ENCODE measurements around the gene GRIFIN.
A peak's percentile ranks its signal among the peaks of the same experiment; 100 is the strongest.
"Not testable (repeated sequence)": the region's sequence is repeated elsewhere in the genome, so short reads cannot be mapped to it uniquely, and the experiment has no call there.

The GRIFIN gene

DNA sequence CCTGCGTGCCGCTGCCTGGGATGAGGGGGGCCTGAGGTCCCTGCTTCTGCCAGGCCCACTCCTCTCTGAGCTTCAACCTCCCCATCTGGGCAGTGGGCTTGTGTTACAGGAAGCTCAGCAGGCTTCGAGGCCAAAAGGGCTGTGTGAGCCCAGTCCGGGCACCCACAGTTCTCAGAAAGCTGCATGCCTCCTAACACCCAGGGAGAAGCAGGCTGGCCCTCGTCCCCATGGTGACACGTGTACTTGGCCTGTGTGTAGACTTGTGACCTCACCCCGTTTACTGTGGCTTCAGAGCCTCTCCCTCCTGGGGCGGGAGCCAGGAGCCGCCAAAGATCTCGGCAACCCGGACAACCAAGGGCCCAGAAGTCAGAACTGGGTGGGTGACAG is 2.2 kb upstream of the GRIFIN start:
- no peak for DNase-seq (ENCODE audit: low read depth)

DNA sequence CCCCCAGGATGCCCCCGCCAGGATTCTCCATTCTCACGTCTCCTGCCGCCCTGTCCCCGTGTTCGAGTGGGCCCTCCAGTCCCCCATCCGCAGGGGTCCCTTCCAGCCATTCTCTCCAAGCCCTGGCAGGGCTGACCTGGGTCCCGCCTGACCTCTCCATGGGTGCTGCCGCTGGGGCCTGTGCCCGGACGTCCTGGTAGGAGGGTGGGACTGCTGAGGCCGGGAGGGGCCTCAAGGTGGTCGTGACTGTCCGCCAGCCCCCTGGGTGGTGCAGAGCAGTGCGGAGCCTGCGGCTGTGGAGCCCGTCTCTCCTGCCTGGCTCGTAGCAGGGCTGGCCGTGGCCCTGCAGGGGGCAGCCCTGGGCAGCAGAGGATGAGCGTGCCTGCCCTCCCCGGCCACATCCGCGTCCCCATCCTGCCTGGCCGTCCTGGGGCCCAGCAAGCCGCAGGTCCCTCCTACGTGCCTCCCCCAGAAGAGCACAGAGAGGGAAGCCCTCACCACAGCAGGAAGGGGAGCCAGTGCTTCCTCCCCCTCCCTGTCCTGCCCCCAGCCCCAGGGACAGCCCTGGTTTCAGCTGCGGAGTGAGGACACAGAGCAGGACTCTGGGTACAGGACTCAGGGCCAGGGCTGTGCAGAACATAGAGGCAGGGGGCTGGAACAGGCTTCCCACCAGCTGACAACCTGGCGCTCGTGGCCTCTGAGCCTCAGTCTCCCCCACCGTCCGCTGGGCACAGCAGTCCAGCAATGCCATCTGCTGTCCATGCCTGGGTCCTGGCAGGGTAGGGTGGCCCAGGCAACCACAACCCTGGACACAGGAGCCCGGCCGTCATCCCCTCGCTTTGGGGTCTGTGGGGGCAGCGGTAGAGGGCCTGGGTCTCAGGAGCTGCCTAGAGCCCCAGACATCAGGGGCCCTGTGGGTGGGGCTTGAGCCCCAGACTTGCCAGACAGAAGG is 1.5 kb upstream of the GRIFIN start:
- peak; percentile 59 for DNase-seq (ENCODE audit: low read depth)

DNA sequence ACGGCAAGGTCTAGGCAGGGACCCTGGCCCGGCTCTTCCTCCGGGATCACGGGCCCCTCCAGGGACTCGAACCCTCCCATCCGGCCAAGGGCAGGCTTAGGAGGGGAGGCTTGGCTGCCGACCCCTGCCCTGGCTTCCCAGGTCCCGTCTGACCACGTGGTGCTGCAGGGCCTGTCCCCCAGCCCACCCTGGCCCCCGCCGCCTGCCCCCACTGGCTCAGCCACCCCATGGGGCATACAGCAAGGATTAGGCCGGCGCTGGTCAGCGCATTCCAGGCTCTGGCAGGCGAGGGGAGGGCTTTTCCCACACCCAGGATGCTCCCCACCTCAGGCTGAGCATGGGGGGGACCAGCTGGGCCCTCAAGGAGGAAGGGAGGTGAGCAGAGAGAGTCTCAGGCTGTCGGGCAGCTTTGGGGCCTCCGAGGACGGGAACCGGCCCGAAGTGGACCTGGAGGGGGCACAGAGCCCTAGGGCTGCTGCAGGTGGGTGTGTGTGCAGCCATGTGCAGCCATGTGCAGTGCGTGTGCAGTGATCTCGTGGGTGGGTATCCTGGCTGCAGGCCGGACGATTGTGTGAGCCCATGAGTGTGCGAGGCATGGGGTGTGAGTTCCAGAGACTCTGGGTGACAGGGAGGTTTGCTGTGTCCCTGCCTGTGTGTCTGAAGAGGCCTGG is 713 bp upstream of the GRIFIN start:
- no peak for DNase-seq (ENCODE audit: low read depth)

DNA sequence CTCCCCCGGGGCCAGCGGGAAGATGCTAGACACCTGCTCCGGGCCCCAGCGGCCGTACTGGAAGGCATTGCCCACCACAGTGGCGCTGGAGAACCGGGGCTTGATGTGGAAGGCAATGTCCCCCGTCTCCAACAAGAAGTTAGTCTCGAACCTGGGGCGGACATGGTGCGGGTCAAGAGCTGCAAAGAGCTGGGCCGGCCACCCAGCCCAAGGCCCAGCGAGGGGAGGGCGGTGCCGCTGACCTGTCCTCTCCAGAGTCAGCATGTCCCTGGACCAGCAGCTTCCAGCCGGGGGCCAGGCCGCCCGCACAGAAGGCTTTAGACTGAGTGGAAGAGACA is 551 bp downstream of the GRIFIN start:
- DNase-seq (ENCODE audit: low read depth) = no peak

DNA sequence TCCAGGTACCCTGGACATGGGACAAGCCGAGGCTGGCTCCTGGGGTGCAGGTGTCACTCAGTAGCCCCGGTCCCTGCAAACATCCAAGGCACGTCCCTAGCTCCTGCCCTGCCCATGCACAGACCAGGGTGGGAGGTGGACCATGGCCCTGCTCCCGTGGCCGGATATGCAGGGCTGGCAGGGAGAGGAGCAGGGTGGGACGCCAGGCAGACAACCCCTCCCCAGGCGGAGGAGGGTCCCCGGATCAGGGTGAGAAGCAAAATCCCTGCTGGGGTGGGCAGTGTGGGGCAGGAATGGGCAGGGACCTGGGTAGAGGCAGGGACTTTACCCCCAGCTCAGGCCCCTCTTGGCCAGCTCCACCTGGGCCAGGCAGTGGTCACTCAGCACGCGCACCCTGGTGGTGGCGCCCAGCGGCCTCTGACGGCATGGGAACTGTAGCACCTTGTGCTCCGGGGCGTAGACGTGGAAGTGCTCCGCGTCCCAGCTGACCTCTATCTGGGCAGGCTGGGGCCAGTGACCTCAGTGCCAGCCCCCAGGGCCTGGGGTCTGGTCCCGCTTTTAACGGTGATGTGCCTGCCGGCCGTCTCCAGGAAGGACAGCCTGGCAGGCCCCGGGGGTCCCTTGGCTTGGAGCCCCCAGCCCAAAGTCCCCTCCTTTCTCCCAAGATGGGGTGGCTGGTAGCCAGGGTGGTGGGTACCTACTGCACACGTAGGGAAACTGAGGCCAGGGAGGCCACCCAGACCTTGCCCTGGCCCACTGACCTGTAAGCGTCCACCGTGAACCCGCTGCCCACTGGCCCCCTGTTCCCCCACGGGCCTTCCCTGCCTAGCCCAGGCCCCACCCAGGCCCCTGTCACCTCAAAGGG is 1.2 kb downstream of the GRIFIN start:
- DNase-seq (ENCODE audit: low read depth) = no peak

DNA sequence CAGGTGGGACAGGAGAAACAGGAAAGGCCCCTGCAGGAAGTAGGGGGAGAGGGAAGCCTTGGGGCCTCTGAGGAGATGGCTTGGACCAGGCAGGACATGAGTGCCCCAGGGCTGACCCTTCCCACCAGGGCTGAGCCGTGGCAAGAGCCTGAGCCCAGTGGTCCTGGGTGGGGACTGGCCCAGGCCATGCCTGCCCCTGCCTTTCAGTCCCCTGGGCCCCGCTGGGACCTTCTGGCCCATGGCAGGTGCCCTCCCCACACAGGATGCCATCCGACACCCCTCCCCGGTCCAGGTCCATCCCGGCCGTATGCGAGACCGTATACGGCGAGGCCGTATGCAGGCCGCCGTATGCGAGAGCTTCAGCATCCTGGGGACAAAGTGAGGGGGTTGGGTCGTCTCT is 2.0 kb downstream of the GRIFIN start:
- DNase-seq (ENCODE audit: low read depth) = no peak

DNA sequence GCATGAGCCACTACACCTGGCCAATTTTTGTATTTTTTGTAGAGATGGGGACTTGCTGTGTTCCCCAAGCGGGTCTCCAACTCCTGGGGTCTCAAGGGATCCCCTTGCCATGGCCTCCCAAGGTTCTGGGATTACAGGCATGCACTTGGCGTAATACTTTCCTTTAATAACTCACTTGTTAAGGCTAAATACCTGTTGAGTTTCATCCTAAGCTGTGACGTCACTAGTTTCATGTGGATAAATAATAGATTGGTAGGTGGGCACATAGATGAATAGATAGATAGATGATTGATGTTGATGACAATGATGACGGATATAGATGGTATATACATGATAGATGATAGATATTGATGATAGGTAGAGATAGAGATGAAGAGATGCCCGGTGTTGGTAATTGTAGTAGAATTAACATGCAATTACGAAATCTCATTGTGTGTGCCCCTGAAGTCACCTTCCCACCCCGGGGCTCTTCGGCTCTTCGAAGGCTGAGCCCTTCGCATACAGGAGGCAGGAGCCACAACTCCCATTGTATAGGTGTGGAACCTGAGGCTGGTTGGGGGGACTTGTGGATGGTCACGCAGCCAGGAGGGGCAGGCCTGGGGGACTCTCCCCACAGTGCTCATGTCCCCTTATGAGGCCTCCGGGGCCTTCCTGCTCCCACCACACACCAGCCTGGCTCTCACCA is 2.6 kb downstream of the GRIFIN start:
- DNase-seq (ENCODE audit: low read depth) = no peak

DNA sequence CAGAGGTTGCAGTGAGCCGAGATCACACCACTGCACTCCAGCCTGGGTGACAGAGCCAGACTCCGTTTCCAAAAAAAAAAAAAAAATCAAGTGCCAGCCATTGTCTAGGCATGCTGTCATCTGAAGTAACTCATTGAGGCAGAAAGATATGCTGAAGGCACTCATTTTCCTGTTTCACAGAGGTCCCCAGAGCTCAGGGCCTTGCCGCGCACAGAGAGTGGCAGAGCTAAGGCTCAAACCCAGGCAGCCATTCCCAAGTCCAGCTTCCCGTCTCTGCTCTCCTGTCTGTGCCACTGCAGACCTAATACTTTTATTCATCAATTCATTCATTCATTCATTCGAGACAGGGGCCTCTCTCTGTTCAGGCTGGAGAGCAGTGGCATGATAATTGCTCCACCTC is 3.5 kb downstream of the GRIFIN start:
- DNase-seq (ENCODE audit: low read depth) = no peak

DNA sequence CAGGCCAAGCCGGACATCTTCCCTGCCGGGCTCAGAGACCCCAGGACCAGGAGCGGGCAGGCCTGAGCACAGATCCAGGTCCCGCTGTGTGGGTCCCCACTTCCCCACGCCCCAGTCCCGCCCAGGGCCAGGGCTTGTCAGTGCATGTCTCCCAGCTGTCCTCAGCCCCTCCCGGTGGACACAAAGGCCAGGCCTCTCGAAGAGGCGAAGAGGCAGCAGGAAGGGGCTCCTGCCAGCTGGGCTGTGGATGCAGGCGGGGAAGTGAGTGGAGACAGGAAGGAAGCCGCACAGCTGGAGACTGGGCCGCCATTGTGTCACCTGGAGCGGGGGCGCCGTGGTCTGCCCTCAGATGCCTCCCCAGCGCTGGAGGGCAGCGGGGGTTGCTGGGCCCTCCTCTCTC is 4.8 kb downstream of the GRIFIN start:
- DNase-seq (ENCODE audit: low read depth) = no peak

DNA sequence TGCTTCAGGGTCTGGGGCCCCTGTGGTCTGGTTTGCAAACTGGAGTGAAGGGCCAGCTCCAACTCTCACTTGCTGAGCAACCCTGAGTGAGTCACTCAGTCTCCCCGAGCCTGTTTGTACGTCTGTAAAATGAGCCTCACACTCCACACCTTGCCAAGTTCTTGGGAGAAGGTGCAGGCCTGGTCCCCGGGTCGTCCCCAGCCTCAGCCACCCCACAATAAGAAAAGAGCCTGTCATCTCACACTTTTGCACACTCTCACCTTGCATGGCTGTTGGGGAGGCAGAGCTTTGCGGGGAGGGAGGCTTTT is 5.2 kb downstream of the GRIFIN start:
- DNase-seq (ENCODE audit: low read depth) = no peak

DNA sequence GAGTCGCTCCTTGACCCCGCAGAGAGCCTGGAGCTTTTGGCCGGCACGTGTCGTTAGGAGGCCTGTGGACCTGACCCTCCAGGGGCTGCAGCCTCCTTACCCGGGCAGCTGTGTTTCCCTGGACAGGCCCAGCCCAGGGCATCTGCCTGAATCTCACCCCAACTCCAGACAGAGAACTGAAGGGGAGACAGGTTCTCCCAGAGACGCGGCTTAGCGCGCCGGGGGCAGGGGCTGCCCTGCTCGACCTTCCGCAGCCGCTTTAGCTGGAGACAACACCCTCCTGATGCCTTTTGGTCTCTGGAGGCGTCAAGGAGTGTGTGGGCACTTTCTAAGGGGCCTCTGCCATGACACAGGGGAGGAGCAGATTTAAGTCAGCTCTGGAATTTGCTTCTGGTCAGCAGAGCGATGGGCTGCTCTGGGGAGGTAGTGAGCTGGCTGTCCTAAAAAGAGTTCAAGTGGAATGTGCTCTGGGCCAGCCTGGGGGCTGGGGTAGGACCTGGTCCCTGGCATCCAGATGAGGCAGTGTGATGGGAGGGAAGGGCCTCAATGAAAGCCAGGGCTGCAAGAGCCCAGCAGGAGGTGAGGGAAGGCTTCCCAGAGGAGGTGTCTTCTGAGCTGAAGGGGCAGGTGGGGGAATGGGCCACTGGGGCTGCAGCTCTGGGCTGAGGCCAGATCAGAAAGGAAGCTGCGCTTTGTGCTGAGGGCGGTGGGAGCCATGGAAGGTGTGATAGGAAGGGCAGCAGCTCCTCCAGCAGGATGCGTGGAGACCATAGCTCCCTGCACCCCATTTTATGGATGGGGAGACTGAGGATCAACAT is 5.8 kb downstream of the GRIFIN start:
- DNase-seq (ENCODE audit: low read depth) = no peak

DNA sequence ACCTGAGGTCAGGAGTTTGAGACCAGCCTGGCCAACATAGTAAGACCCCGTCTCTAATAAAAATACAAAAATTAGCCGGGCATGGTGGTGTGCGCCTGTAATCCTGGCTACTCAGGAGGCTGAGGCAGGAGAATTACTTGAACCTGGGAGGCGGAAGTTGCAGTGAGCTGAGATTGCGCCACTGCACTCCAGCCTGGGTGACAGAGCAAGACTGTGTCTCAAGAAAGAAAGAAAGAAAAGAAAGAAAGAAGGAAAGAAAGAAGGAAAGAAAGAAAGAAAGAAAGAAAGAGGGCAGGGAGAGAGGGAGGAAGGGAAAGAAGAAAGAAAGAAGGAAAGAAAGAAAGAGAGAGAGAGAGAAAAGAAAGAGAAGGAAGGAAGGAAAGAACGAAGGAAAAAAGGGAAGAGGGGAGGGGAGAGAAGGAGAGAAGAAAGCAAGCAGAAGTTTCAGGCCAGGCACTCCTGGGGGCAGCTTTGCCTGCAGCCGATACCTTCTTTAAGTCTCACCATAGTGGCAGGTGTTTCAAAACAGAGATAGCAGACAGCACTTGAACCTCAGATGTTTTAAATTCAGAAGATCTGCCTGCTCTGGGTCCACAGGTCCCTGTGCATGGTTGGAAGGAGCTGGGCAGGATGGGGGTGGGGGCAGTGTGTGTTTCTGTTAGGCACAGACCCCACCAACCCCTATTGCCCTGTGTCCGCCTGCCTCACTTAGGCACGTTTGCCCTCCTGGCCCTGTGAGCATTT is 6.6 kb downstream of the GRIFIN start:
- not testable (repeated sequence) for DNase-seq (ENCODE audit: low read depth)

DNA sequence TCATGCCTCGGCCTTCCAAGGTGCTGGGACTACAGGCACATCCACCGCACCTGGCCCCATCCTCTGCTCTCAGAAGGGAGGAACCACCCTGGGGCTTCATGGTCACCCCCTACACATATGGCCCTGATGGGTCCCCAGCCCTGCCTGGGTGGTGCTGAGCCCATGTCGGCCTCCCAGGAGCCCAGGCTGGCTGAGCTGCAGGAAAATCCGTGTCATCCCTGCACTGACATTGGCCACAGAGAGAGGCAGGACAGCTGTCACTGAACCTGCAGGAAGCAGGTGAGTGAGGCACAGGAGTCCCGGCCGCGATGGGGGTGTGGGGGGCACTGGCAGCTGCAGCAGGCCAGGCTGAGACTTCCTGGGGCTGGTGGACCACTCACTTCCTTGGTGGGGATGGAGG is 8.0 kb downstream of the GRIFIN start:
- no peak for DNase-seq (ENCODE audit: low read depth)

DNA sequence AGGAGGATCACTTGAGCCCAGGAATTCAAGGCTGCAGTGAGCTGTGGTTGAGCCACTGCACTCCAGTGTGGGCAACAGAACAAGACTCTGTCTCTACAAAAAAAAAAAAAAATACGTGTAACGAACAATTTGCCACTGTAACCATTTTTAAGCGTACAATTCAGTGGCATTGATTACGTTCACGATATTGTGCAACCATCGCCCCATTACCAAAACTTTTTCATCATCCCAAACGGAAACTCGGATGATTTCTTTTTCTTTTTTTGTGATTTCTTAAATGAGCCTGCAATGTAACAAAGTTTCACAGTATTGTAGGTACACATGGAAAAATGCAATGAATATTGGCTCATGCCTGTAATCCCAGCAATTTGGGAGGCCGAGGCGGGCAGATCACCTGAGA is 9.5 kb downstream of the GRIFIN start:
- DNase-seq (ENCODE audit: low read depth) = no peak

DNA sequence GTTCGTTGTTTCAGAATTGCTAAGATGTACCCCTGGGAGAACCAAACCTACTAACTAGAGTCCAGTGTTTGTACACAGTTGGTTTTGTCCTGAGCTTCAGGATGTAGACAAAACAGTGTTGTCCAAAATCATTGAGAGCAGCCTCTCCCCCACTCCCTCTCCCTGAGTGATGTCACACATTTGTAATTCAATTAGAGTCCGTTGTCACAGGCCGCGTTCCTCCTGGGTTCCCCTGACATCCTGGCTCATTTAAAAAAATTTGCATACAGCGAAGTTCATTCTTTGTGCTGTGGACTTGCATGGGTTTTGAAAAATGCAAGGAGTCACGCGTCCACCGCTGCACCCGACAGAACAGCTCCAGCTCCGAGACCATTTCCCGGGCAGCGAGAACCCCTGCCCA is 10.3 kb downstream of the GRIFIN start:
- DNase-seq (ENCODE audit: low read depth) = no peak

DNA sequence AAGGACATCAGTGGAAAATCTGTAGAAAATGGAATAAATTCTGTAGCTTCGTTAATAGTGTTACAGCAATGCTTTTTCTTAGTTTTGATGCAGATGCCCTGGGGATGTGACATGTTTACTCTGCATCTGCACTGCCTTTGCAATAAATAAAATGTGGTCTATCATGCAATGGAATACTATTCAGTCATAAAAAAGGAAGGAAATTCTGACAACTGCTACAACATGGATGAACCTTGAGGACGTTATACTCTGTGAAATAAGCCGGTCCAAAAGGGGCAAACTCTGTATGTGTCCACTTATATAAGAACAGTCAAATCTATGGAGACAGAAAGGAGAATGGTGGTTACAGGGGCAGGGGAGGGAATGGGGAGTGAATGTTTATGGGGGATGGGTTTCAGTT is 13.5 kb downstream of the GRIFIN start:
- no peak for DNase-seq (ENCODE audit: low read depth)

DNA sequence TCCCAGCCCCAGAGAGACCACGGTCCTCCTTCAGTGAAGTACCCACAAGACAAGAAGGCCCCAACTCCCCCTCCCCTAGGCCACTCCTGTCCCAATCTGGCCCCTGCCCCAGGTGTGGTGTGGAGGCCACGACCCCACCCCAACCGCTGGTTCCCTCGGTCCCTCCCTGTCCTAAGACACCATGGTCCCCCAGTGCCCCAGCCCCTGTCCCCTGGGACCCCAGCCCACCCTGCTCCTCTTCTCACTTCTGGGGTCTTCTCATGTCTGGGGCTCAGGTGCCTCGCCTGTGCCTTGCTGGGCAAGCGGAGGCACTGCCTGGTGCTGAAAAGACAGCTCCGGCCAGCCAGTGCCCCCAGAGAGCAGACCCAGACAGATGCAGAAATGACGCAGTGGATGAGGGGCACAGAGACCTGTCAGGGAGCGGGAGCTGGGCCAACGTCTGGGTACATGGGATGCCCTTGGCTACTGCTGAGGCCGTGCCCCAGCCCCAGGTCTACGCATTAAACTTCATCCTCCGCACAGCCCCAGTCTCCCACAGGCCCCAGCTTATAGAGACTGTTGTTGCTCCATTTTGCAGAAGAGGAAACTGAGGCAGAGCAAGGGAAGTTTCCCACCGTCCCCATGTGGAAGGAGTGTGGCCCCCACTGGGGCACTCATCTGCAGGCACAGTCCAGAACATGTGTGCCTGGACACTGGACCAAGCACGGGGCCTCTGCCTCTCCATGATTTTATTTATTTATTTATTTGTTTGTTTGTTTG is 14.8 kb downstream of the GRIFIN start:
- DNase-seq (ENCODE audit: low read depth) = no peak

DNA sequence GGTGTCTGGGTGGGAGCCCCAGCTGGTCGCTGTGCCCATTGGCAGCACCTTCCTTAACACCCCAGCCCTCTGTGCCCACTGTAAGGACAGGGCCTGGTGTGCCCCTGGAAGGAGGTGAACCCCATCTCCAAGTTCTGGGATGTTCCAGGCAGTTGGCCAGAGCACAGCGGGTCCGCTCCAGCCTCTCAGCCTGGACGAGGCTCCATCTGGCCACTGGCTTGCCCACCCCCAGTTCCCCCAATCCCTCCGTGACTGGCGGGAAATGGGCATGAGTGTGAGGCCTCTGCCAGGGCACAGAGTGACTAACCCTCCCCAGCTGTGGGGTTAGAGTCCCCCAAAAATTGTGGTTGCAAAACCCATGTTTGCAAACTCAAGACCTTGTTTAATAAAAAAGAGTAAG is 15.6 kb downstream of the GRIFIN start:
- no peak for DNase-seq (ENCODE audit: low read depth)

DNA sequence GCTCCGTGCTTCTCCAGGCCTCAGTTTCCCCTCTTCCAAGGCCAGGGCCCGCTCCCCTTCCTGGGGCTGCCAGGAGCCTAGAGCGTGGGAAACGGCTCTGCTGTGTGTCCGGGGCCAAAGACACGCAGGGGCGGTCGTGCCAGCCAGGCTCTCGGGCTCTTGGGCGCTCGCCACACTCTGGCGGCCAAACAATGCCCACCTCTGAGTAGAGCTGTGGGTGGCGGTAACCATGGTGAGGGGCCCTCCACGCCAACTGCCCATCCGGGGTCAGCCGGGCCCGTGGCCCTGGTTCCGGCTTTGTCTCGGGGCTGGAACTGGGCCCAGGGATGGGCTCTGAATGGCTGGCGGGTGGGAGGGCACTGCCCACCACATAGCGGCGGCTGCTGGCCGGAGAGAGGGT is 16.0 kb downstream of the GRIFIN start:
- DNase-seq (ENCODE audit: low read depth) = no peak

DNA sequence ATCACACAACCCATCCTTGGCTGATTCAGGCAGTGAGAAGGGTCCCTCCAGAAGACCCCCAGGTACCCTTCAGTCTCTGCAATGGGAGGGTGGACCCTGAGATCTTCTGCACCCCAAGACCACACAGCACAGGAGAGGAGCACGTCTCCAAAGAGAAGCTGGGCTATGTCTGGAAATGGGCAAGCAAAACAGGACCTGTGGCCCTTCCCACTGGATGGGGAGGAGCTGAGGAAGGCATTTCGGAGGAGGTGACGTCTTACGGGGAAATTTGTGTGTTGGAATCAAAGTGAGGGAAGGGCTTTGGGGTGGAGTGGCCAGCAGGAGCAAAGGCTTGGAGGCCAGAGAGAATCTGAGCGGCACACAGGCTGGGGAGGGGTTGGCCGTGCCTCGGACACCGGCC is 16.5 kb downstream of the GRIFIN start:
- no peak for DNase-seq (ENCODE audit: low read depth)

All from activated T-cell treated with anti-CD3 and anti-CD28 coated beads for 48 hours (primary cell).